KBM-7 (cell line): Measurements from ENCODE around the gene WNT3A.

Experiments
- DNase-seq: peaks from one replicate; pipeline ENCODE4 v3.0.0-alpha.2; 2015
- in situ Hi-C: fragments of 300-500 bp; cut with MboI; formaldehyde crosslinking; loops from 2 replicates; pipeline ENCODE4 v1.14.3; 2020; ENCODE audit warnings: low sequenced_read_pairs, low pct_unique_long_range_greater_than_20kb, mixed read lengths

Gene WNT3A

GRCh38 chr1:228021355-228022030 lies 14.7 kb downstream of the WNT3A start:
- in situ Hi-C loops, result no loop called here
- no peak for DNase-seq

GRCh38 chr1:228022571-228023293 lies 15.9 kb downstream of the WNT3A start:
- no peak for DNase-seq
- in situ Hi-C loops, result no loop called here

GRCh38 chr1:228023294-228023639 lies 16.5 kb downstream of the WNT3A start:
- DNase-seq, result no peak
- in situ Hi-C loops, result no loop called here

- no peak for DNase-seq
- in situ Hi-C loops, result no loop called here
Observed at GRCh38 chr1:228029281-228029680, 22.5 kb downstream of the WNT3A start.

GRCh38 chr1:228030451-228031201 lies 23.8 kb downstream of the WNT3A start:
- no peak for DNase-seq
- in situ Hi-C loops, result no loop called here

- in situ Hi-C loops, result no loop called here
- no peak for DNase-seq
Observed at GRCh38 chr1:228031276-228031995, 24.6 kb downstream of the WNT3A start.

- in situ Hi-C loops, result no loop called here
Observed at GRCh38 chr1:228032041-228032440, 25.2 kb downstream of the WNT3A start.

GRCh38 chr1:228033376-228033775 lies 26.6 kb downstream of the WNT3A start:
- in situ Hi-C loops, result no loop called here
- no peak for DNase-seq

More at GRCh38 chr1:228032041-228032440, 25.2 kb downstream of the WNT3A start:
- DNase-seq, result no peak

GRCh38 chr1:228034954-228035837 lies 28.4 kb downstream of the WNT3A start:
- DNase-seq, result no peak
- in situ Hi-C loops, result no loop called here

- in situ Hi-C loops, result no loop called here
Observed at GRCh38 chr1:228035844-228036243, 29.0 kb downstream of the WNT3A start.

GRCh38 chr1:228036701-228037231 lies 30.0 kb downstream of the WNT3A start:
- no peak for DNase-seq
- in situ Hi-C loops, result no loop called here

More at GRCh38 chr1:228035844-228036243, 29.0 kb downstream of the WNT3A start:
- DNase-seq, result peak; percentile 77

GRCh38 chr1:228037401-228038386 lies 30.9 kb downstream of the WNT3A start:
- in situ Hi-C loops, result no loop called here
- DNase-seq, result no peak

- in situ Hi-C loops, result no loop called here
- DNase-seq, result no peak
Observed at GRCh38 chr1:228038387-228039005, 31.7 kb downstream of the WNT3A start.

- in situ Hi-C loops, result no loop called here
- DNase-seq, result no peak
Observed at GRCh38 chr1:228039006-228039903, 32.5 kb downstream of the WNT3A start.

- DNase-seq, result no peak
- in situ Hi-C loops, result no loop called here
Observed at GRCh38 chr1:228039986-228040385, 33.2 kb downstream of the WNT3A start.

GRCh38 chr1:228041316-228041715 lies 34.5 kb downstream of the WNT3A start:
- DNase-seq, result no peak
- in situ Hi-C loops, result no loop called here
